Ovary (tissue), 3 donors: ENCODE measurements around the gene RIPOR2.

Experiments used
- POLR2A ChIP-seq: fragments of 450-650 bp; IDR thresholded peaks from one replicate; pipeline ENCODE4 v1.6.1; 2017; ENCODE audit warnings: antibody characterized with exemption, mild to moderate bottlenecking, moderate library complexity
- TF ChIP-seq, protein P1 (sequence below), 3 donors: fragments of 450-650 bp in 2 of 3; fragments of 200-600 bp in 1 of 3; IDR thresholded peaks; one replicate each; pipeline versions ENCODE4 v1.5.1 to v1.8.0; 2016 to 2022; ENCODE audit warnings: antibody characterized with exemption in 3 of 3, mild to moderate bottlenecking in 1 of 3
- donor health status: DM: no; HTN: no; CAD: no.

DNA sequence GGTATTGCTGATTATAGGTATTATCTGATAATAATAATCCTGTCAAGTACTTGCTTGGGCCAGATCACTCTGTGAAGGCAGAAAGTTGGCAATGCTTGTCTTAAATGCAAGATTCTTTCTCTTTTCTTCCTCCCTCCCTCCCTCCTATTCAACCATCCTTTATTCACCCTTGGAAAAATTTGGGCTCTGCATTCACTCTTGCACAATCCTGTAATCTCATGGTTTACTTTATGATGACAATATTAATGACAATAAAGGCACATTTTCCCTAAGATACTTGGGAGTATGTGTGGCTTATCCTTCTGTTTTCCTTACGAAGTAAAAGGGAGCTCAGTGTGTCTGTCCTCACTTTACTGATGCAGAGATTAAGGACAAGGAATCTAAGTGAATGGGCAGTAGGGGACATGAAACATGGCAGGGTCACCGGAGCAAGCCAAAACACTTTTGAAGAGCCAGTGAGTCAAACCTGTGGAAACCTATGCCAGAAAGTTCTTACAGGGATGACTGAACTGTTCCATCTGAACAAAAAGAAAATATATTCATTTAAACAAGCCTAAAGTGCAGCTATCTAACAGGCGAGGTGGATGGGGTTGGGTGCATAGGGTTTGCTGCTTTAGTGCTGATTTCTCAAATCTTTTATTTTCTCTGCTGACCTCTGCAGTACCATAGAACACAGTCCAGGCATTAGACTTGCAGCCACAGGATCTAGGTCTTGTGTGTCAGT, 14.6 kb upstream of the RIPOR2 start:
- TF ChIP-seq POLR2A, result no peak
- TF ChIP-seq, protein P1, sequence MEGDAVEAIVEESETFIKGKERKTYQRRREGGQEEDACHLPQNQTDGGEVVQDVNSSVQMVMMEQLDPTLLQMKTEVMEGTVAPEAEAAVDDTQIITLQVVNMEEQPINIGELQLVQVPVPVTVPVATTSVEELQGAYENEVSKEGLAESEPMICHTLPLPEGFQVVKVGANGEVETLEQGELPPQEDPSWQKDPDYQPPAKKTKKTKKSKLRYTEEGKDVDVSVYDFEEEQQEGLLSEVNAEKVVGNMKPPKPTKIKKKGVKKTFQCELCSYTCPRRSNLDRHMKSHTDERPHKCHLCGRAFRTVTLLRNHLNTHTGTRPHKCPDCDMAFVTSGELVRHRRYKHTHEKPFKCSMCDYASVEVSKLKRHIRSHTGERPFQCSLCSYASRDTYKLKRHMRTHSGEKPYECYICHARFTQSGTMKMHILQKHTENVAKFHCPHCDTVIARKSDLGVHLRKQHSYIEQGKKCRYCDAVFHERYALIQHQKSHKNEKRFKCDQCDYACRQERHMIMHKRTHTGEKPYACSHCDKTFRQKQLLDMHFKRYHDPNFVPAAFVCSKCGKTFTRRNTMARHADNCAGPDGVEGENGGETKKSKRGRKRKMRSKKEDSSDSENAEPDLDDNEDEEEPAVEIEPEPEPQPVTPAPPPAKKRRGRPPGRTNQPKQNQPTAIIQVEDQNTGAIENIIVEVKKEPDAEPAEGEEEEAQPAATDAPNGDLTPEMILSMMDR (IDR thresholded peaks at IDR 0.05), result no peak
